ENCODE data around the gene MMP19.

- TF ChIP-seq POLR2A (IDR thresholded peaks at IDR 0.05; ENCODE audit: low read depth, low read length) = no peak
- no peak for TF ChIP-seq SPI1 (IDR thresholded peaks at IDR 0.05; ENCODE audit: low read depth, low read length)
- no peak for TF ChIP-seq POLR2AphosphoS5 (IDR thresholded peaks at IDR 0.05; ENCODE audit: low read depth, low read length)
- TF ChIP-seq TAF1 (IDR thresholded peaks at IDR 0.05; ENCODE audit: low read depth, low read length) = no peak
Observed at GRCh38 chr12:55875704-55876467, 33.1 kb upstream of the MMP19 start.

Measured in GM12891 (cell line).